HepG2 (cell line): ENCODE measurements around the gene PLS1. TPM values are rescaled to one million over a fixed set of nuclear protein-coding genes. Genes with fewer than 3 reads are reported as not detected.

ENCODE experiments used
- ATAC-seq: fragments of 200-7000 bp; cut with Tn5 transposase; 3 replicates; pipeline ENCODE4 v1.9.1; 2020; ENCODE audit warnings: mild to moderate bottlenecking, moderate library complexity
- BruUV-seq: library from RNA; stranded (reverse); fragments of 400-500 nt; replicated peaks from 2 replicates; lab custom pipeline; 2021; lab: Mats Ljungman, UMichigan
- CTCF ChIA-PET: fragments of 300-600 bp; formaldehyde crosslinking; extraction: SDS; loops from one replicate; lab custom pipeline; 2021; ENCODE audit warnings: low total read pairs, inconsistent platforms, low intra/inter-chr PET ratio; lab: Yijun Ruan, JAX
- POLR2A ChIA-PET: fragments of 350-600 bp; sonication (Branson Sonifier 250); formaldehyde crosslinking; loops from one replicate; lab custom pipeline; 2020; ENCODE audit warnings: antibody characterized with exemption, inconsistent platforms; lab: Yijun Ruan, JAX
- DNase-seq: peaks from one replicate; pipeline ENCODE4 v3.0.0-alpha.2; 2015; ENCODE audit warnings: low spot score
- FAIRE-seq: peaks from 3 replicates; lab custom pipeline; 2011; peaks lifted over from hg19 to GRCh38; lab: Jason Lieb, UNC
- H2AFZ ChIP-seq: one replicate; pipeline ENCODE4 v1.6.1; 2011; ENCODE audit warnings: low read length, inconsistent platforms
- H3K27ac ChIP-seq: fragments of 300-600 bp; 3 replicates; pipeline ENCODE4 v1.8.0; 2011; ENCODE audit warnings: mixed run types, mild to moderate bottlenecking, mixed read lengths, low read length, inconsistent platforms; ENCODE audit not compliant: insufficient read depth; ENCODE audit errors: extremely low read length
- H3K27me3 ChIP-seq, 2 experiments: fragments of 200-600 bp in 1 of 2; 2 replicates in 1 of 2; 3 replicates in 1 of 2; pipeline versions ENCODE4 v1.6.0 to v1.8.0; 2011; ENCODE audit warnings: low read length in 2 of 2, mild to moderate bottlenecking in 2 of 2, moderate library complexity in 2 of 2, inconsistent platforms in 1 of 2; ENCODE audit not compliant: insufficient read depth in 2 of 2, control insufficient read depth in 1 of 2
- H3K36me3 ChIP-seq, 2 experiments: fragments of 200-600 bp in 1 of 2; replicated peaks in 1 of 2; 2 replicates in 1 of 2; 3 replicates in 1 of 2; pipeline versions ENCODE4 v1.5.1 to v1.8.0; 2011; ENCODE audit warnings: low read length in 2 of 2, inconsistent platforms in 1 of 2; ENCODE audit not compliant: insufficient read depth in 2 of 2, control insufficient read depth in 1 of 2
- H3K4me1 ChIP-seq: 2 replicates; pipeline ENCODE4 v1.5.1; 2012; ENCODE audit warnings: low read length, inconsistent platforms; ENCODE audit not compliant: insufficient read depth
- H3K4me2 ChIP-seq: 2 replicates; pipeline ENCODE4 v1.6.0; 2011; ENCODE audit warnings: low read depth, low read length, inconsistent platforms
- H3K4me3 ChIP-seq, 3 experiments: fragments of 200-600 bp in 1 of 3; sonication (generic), shearing (Covaris generic) in 1 of 3; replicated peaks in 1 of 3; 2 replicates each; pipeline ENCODE4 v1.5.1; 2011 to 2016; ENCODE audit warnings: low read length in 3 of 3, inconsistent platforms in 2 of 3, low read depth in 2 of 3, mild to moderate bottlenecking in 2 of 3, control low read depth in 1 of 3, mixed read lengths in 1 of 3; ENCODE audit not compliant: insufficient read depth in 1 of 3
- H3K79me2 ChIP-seq: one replicate; pipeline ENCODE4 v1.6.1; 2011; ENCODE audit warnings: low read length, inconsistent platforms; ENCODE audit not compliant: insufficient read depth
- H3K9ac ChIP-seq: 2 replicates; pipeline ENCODE4 v1.6.0; 2011; ENCODE audit warnings: mild to moderate bottlenecking, low read depth, low read length, inconsistent platforms; ENCODE audit not compliant: insufficient read depth
- H3K9me3 ChIP-seq: 2 replicates; pipeline ENCODE4 v1.5.1; 2012; ENCODE audit warnings: mild to moderate bottlenecking, low read length
- H4K20me1 ChIP-seq: 2 replicates; pipeline ENCODE4 v1.6.0; 2011; ENCODE audit warnings: inconsistent platforms, mild to moderate bottlenecking, low read length, moderate library complexity; ENCODE audit not compliant: insufficient read depth
- DZIP1 ChIP-seq: sonication (generic); formaldehyde crosslinking; IDR thresholded peaks from 2 replicates; pipeline ENCODE4 v1.5.0; 2020; ENCODE audit warnings: mild to moderate bottlenecking, missing genetic modification reagents
- MAFK ChIP-seq, 2 experiments: IDR thresholded peaks in 1 of 2; conservative IDR thresholded peaks in 1 of 2; 2 replicates each; pipeline ENCODE4 v1.6.1; 2011; ENCODE audit warnings: improper control_type of control experiment in 2 of 2, low read length in 2 of 2
- NFE2L2 ChIP-seq: fragments of 150-350 bp; IDR thresholded peaks from 2 replicates; pipeline ENCODE4 v1.6.1; 2014; ENCODE audit warnings: low read length
- ZNF232 ChIP-seq: sonication (generic); formaldehyde crosslinking; IDR thresholded peaks from 2 replicates; pipeline ENCODE4 v1.4.0; 2020; ENCODE audit warnings: missing genetic modification reagents, borderline replicate concordance
- WGBS: methylation state at CpG from one replicate; pipeline ENCODE4 v1.1.6; 2017; ENCODE audit warnings: low lambda C conversion rate; 5-methylcytosine and 5-hydroxymethylcytosine counted together
- in situ Hi-C: cut with HindIII; loops from 2 replicates; pipeline ENCODE4 v1.10.0; 2017; ENCODE audit warnings: low pct_unique_long_range_greater_than_20kb; ENCODE audit not compliant: extremely low pct_ligation_motif_present
- intact Hi-C: fragments of 100-400 bp; cut with micrococcal nuclease; formaldehyde crosslinking; loops from one replicate; pipeline ENCODE4 v1.10.0; 2022; ENCODE audit not compliant: unreplicated experiment
- polyA plus RNA-seq, 8 experiments: library from polyadenylated mRNA; depleted of rRNA in 3 of 8; stranded (reverse) in 7 of 8; unstranded in 1 of 8; fragments of >200 nt; fragmentation: Illumina TruSeq in 4 of 8; extraction: Trizol in 4 of 8; gene quantifications; 2 replicates each; pipeline versions ENCODE4 v1.2.1 to v1.2.3, GENCODE V29; 2011 to 2016; ENCODE audit warnings: low read depth in 4 of 8, missing spikeins in 1 of 8, mixed read lengths in 1 of 8; ENCODE audit not compliant: insufficient read depth in 1 of 8
- total RNA-seq, 5 experiments: library from RNA; depleted of rRNA; stranded (reverse); fragments of >200 nt; fragmentation: Illumina TruSeq; extraction: Trizol; gene quantifications; 2 replicates each; pipeline ENCODE4 v1.2.3, GENCODE V29; 2016; ENCODE audit warnings: low read depth in 1 of 5

Gene PLS1
- total and polyA plus RNA-seq, 2 of the 13 experiments (the other 11 are each of a cell fraction or from before 2014, with no cell fraction given) = 11.2 to 21.1 TPM

- no peak for TF ChIP-seq DZIP1 (CRISPR knock-in tag)
- TF ChIP-seq, all 625 proteins: peak for 0
Measured at GRCh38 chr3:142651711-142652110, 55.5 kb downstream of the PLS1 start (continued).

GRCh38 chr3:142652826-142653292 lies 56.7 kb downstream of the PLS1 start:
- no peaks in the 10 kb centered on the region for H3K27me3 ChIP-seq
- H3K9ac ChIP-seq = no peak overlapping the region
- in situ Hi-C loops (no loop called here), intact Hi-C loops (no loop called here)
- H3K4me2 ChIP-seq = no peak overlapping the region
- peaks cover 0 to 1% of the 10 kb centered on the region in 2 experiments; a peak in 1 of 5 replicates for H3K36me3 ChIP-seq
- POLR2A ChIA-PET = no interaction called here
- H3K4me3 ChIP-seq = no peak overlapping the region
- H2AFZ ChIP-seq = no peak overlapping the region
- H3K9me3 ChIP-seq = no peaks in the 10 kb centered on the region
- DNase-seq = no peak
- TF ChIP-seq NFE2L2 = peak; percentile 82
- TF ChIP-seq ZNF232 (CRISPR knock-in tag) = no peak
- TF ChIP-seq MAFK (conservative IDR thresholded peaks at IDR 0.05 in 1 of 2, IDR thresholded peaks at IDR 0.05 in 1 of 2; ENCODE audit: low read length in 2 of 2) = peak; percentile 20 to 33; a peak in 1 of 4 replicates
- TF ChIP-seq, all 625 proteins: peak for 2
- WGBS = 98% methylated on average over 8 of the region's 8 CpGs
- H3K27ac ChIP-seq = peak overlapping the region; percentile 14
- no peaks in the 10 kb centered on the region for H3K79me2 ChIP-seq
- no peaks in the 10 kb centered on the region for H3K4me1 ChIP-seq
- BruUV-seq = no TSS peak
- FAIRE-seq = no peak
- no peaks in the 10 kb centered on the region for H4K20me1 ChIP-seq
- no peak for ATAC-seq
- CTCF ChIA-PET = no interaction called here
